ENCODE data around the gene MAST4. TPM values are rescaled to one million over a fixed set of nuclear protein-coding genes. Genes with fewer than 3 reads are reported as not detected.

Gene MAST4
- polyA plus RNA-seq, 2 of the 4 experiments (the other 2 are of a cell fraction) = 1.2 to 5.8 TPM

GRCh38 chr5:66802941-66803340, 206.7 kb downstream of the MAST4 start:
- H3K9me3 ChIP-seq = no peaks in the 10 kb centered on the region
- no peak overlapping the region for H3K27ac ChIP-seq
- 40% methylated on average over 3 of the region's 3 CpGs for WGBS (ENCODE audit: missing lambda C conversion rate)
- no peak overlapping the region for H3K4me2 ChIP-seq
- ChIA-PET POLR2A (no interaction called here), CTCF (interaction anchor here (0.7 kb wide), 1 partner anchor 185 kb away, joined by 3 read pairs; no protein-coding TSS in a partner anchor)
- H3K4me1 ChIP-seq = peaks cover 2% of the 10 kb centered on the region
- DNase-seq (ENCODE audit: low read depth in 1 of 2, low spot score in 1 of 2) (no peak), FAIRE-seq (no peak), ATAC-seq (no peak)
- H3K4me3 ChIP-seq = no peak overlapping the region
- no peak for TF ChIP-seq E2F6 (IDR thresholded peaks at IDR 0.05; ENCODE audit: borderline replicate concordance, low read depth)
- TF ChIP-seq TP53 (CRISPR knock-in tag; IDR thresholded peaks at IDR 0.05) = no peak
- TF ChIP-seq HDAC2 (IDR thresholded peaks at IDR 0.05) = no peak
- TF ChIP-seq ESRRA (IDR thresholded peaks at IDR 0.05; ENCODE audit: borderline replicate concordance, low read length) = no peak
- TF ChIP-seq HOXB5 (CRISPR knock-in tag; IDR thresholded peaks at IDR 0.05) = no peak
- TF ChIP-seq BCL3 (IDR thresholded peaks at IDR 0.05) = no peak
- TF ChIP-seq MAFK (IDR thresholded peaks at IDR 0.05; ENCODE audit: partially characterized antibody) = no peak
- TF ChIP-seq RNF2 (IDR thresholded peaks at IDR 0.05; ENCODE audit: borderline replicate concordance, low read depth) = no peak
- no peak for TF ChIP-seq CHD2 (IDR thresholded peaks at IDR 0.05; ENCODE audit: low read length, partially characterized antibody)
- TF ChIP-seq EHF (CRISPR knock-in tag; IDR thresholded peaks at IDR 0.05) = no peak
- no peak for TF ChIP-seq SREBF2 (IDR thresholded peaks at IDR 0.05)
- TF ChIP-seq HEYL (CRISPR knock-in tag; IDR thresholded peaks at IDR 0.05) = no peak
- TF ChIP-seq CHD4 (IDR thresholded peaks at IDR 0.05; ENCODE audit: borderline replicate concordance) = no peak
- TF ChIP-seq CEBPB (IDR thresholded peaks at IDR 0.05) = no peak
- no peak for TF ChIP-seq KDM5A (IDR thresholded peaks at IDR 0.05)

GRCh38 chr5:66805514-66806430, 209.6 kb downstream of the MAST4 start:
- no peak for DNase-seq (ENCODE audit: low read depth in 1 of 2, low spot score in 1 of 2)
- Histone ChIP-seq H3K4me1 (peaks cover 5% of the 10 kb centered on the region), H3K9me3 (no peaks in the 10 kb centered on the region), H3K4me2 (no peak overlapping the region), H3K27ac (no peak overlapping the region), H3K4me3 (no peak overlapping the region)
- CTCF ChIA-PET = interaction anchor here (0.9 to 3.9 kb wide), 10 partner anchors 9 to 499 kb away, joined by 3 to 31 read pairs (median 4); no protein-coding TSS in a partner anchor
- POLR2A ChIA-PET = no interaction called here
- whole genome bisulfite sequencing (ENCODE audit: missing lambda C conversion rate) = 48% methylated on average over 8 of the region's 8 CpGs
- FAIRE-seq = no peak
- ATAC-seq = no peak
- no peak for TF ChIP-seq USF2 (IDR thresholded peaks at IDR 0.05)
- no peak for TF ChIP-seq HOXB13 (CRISPR knock-in tag; IDR thresholded peaks at IDR 0.05; ENCODE audit: low read depth)
- no peak for TF ChIP-seq MAX (IDR thresholded peaks at IDR 0.05)
- no peak for TF ChIP-seq ZSCAN20 (CRISPR knock-in tag; IDR thresholded peaks at IDR 0.05)
- no peak for TF ChIP-seq FOXS1 (CRISPR knock-in tag; IDR thresholded peaks at IDR 0.05)
- no peak for TF ChIP-seq MAZ (IDR thresholded peaks at IDR 0.05; ENCODE audit: borderline replicate concordance, low read depth, low read length)
- TF ChIP-seq HEYL (CRISPR knock-in tag; IDR thresholded peaks at IDR 0.05) = no peak
- no peak for TF ChIP-seq HMGXB4 (CRISPR knock-in tag; IDR thresholded peaks at IDR 0.05; ENCODE audit: borderline replicate concordance)
- TF ChIP-seq HES2 (IDR thresholded peaks at IDR 0.05) = no peak
- no peak for TF ChIP-seq EHF (CRISPR knock-in tag; IDR thresholded peaks at IDR 0.05)
- TF ChIP-seq CHD2 (IDR thresholded peaks at IDR 0.05; ENCODE audit: low read length, partially characterized antibody) = no peak
- TF ChIP-seq MYC (IDR thresholded peaks at IDR 0.05; ENCODE audit: borderline replicate concordance, low read length) = no peak
- no peak for TF ChIP-seq PHF8 (IDR thresholded peaks at IDR 0.05; ENCODE audit: borderline replicate concordance, low read depth)
- no peak for TF ChIP-seq SREBF2 (IDR thresholded peaks at IDR 0.05)
- TF ChIP-seq JUNB (IDR thresholded peaks at IDR 0.05) = no peak
- TF ChIP-seq SMC3 (IDR thresholded peaks at IDR 0.05) = no peak
- TF ChIP-seq EP300 (IDR thresholded peaks at IDR 0.05) = no peak
- TF ChIP-seq HOXB5 (CRISPR knock-in tag; IDR thresholded peaks at IDR 0.05) = no peak
- no peak for TF ChIP-seq CBX2 (IDR thresholded peaks at IDR 0.05; ENCODE audit: borderline replicate concordance, low read depth)
- TF ChIP-seq POLR2AphosphoS2 (conservative IDR thresholded peaks at IDR 0.05; ENCODE audit: low read length) = no peak

All from A549 (cell line).